K562 (cell line): ENCODE data around the gene PTBP3. TPM values are rescaled to one million over a fixed set of nuclear protein-coding genes. Genes with fewer than 3 reads are reported as not detected.

Experiments
- ATAC-seq: fragments of 200-7000 bp; cut with Tn5 transposase; 3 replicates; pipeline ENCODE4 v1.9.1; 2020; ENCODE audit warnings: moderate library complexity
- BruUV-seq: library from RNA; stranded (reverse); fragments of 400-500 nt; replicated peaks from 2 replicates; lab custom pipeline; 2021; lab: Mats Ljungman, UMichigan
- CTCF ChIA-PET: fragments of 300-600 bp; formaldehyde crosslinking; extraction: SDS; loops from one replicate; lab custom pipeline; 2021; ENCODE audit warnings: low intra/inter-chr PET ratio; lab: Yijun Ruan, JAX
- POLR2A ChIA-PET: fragments of 300-600, 350-650 bp; sonication (Branson Sonifier 250); formaldehyde crosslinking; extraction: SDS; loops from one replicate; lab custom pipeline; 2021; ENCODE audit warnings: antibody characterized with exemption, inconsistent platforms; lab: Yijun Ruan, JAX
- DNase-seq, 4 experiments: peaks; one replicate each; pipeline versions ENCODE4 v3.0.0 to v3.0.0-alpha.2; 2011 to 2018; ENCODE audit warnings: low spot score in 3 of 4, mixed read lengths in 3 of 4; ENCODE audit errors: extremely low read depth in 1 of 4
- FAIRE-seq: peaks from 2 replicates; lab custom pipeline; 2011; peaks lifted over from hg19 to GRCh38; lab: Jason Lieb, UNC
- H2AFZ ChIP-seq: 2 replicates; pipeline ENCODE4 v1.6.0; 2011; ENCODE audit warnings: low read depth, low read length, control low read depth, inconsistent platforms
- H3K27ac ChIP-seq: fragments of 200-600 bp; 3 replicates; pipeline ENCODE4 v1.8.0; 2011; ENCODE audit warnings: low read depth, mild to moderate bottlenecking, control low read depth, inconsistent platforms, low read length, moderate library complexity, mixed read lengths; ENCODE audit errors: extremely low read depth
- H3K27me3 ChIP-seq, 2 experiments: fragments of 300-600 bp in 1 of 2; 2 replicates in 1 of 2; 3 replicates in 1 of 2; pipeline versions ENCODE4 v1.6.0 to v1.8.0; 2011; ENCODE audit warnings: inconsistent platforms in 2 of 2, low read length in 2 of 2, mild to moderate bottlenecking in 1 of 2, mixed read lengths in 1 of 2, moderate library complexity in 1 of 2; ENCODE audit not compliant: control insufficient read depth in 2 of 2, insufficient read depth in 2 of 2
- H3K36me3 ChIP-seq: fragments of 300-600 bp; 3 replicates; pipeline ENCODE4 v1.8.0; 2011; ENCODE audit warnings: mild to moderate bottlenecking, low read length, inconsistent platforms; ENCODE audit not compliant: control insufficient read depth, insufficient read depth
- H3K4me1 ChIP-seq, 2 experiments: fragments of 200-600 bp in 1 of 2; replicated peaks in 1 of 2; 2 replicates in 1 of 2; 3 replicates in 1 of 2; pipeline versions ENCODE4 v1.5.1 to v1.8.0; 2011; ENCODE audit warnings: inconsistent platforms in 2 of 2, low read length in 2 of 2, mild to moderate bottlenecking in 1 of 2, mixed read lengths in 1 of 2, moderate library complexity in 1 of 2; ENCODE audit not compliant: control insufficient read depth in 2 of 2, insufficient read depth in 2 of 2
- H3K4me2 ChIP-seq: 2 replicates; pipeline ENCODE4 v1.6.1; 2011; ENCODE audit warnings: low read length, control low read depth, inconsistent platforms, mixed read lengths; ENCODE audit not compliant: insufficient read depth
- H3K4me3 ChIP-seq: fragments of 200-600 bp; sonication (generic), shearing (Covaris generic); 2 replicates; pipeline ENCODE4 v1.5.1; 2016; ENCODE audit warnings: control low read depth, inconsistent platforms
- H3K79me2 ChIP-seq: fragments of 200-600 bp; 3 replicates; pipeline ENCODE4 v1.8.0; 2011; ENCODE audit warnings: low read length, inconsistent platforms; ENCODE audit not compliant: control insufficient read depth, insufficient read depth
- H3K9ac ChIP-seq, 2 experiments: 2 replicates each; pipeline versions ENCODE4 v1.6.0 to v1.6.1; 2011; ENCODE audit warnings: low read depth in 2 of 2, low read length in 2 of 2, control low read depth in 1 of 2, inconsistent platforms in 1 of 2, mild to moderate bottlenecking in 1 of 2, mixed read lengths in 1 of 2; ENCODE audit not compliant: insufficient read depth in 1 of 2
- H3K9me1 ChIP-seq: one replicate; pipeline ENCODE4 v1.6.0; 2011; ENCODE audit warnings: inconsistent platforms, mild to moderate bottlenecking, low read length, moderate library complexity; ENCODE audit not compliant: control insufficient read depth, insufficient read depth
- H3K9me3 ChIP-seq: replicated peaks from 2 replicates; pipeline ENCODE4 v1.5.1; 2011; ENCODE audit warnings: low read depth, low read length, inconsistent platforms; ENCODE audit not compliant: control insufficient read depth, insufficient read depth
- H4K20me1 ChIP-seq: replicated peaks from 2 replicates; pipeline ENCODE4 v1.6.1; 2011; ENCODE audit warnings: low read length, inconsistent platforms, mixed read lengths; ENCODE audit not compliant: control insufficient read depth, insufficient read depth
- ATF3 ChIP-seq, 2 experiments: fragments of 450-650 bp in 1 of 2; sonication (generic) in 1 of 2; formaldehyde crosslinking in 1 of 2; IDR thresholded peaks in 1 of 2; conservative IDR thresholded peaks in 1 of 2; 2 replicates each; pipeline versions ENCODE4 v1.6.1 to v1.8.1; 2016 to 2023; ENCODE audit warnings: mild to moderate bottlenecking in 2 of 2, moderate library complexity in 2 of 2, inconsistent platforms in 1 of 2, missing genetic modification reagents in 1 of 2
- ATF4 ChIP-seq: fragments of 450-650 bp; formaldehyde crosslinking; IDR thresholded peaks from 2 replicates; pipeline ENCODE4 v1.4.0; 2022; ENCODE audit warnings: mild to moderate bottlenecking, moderate library complexity
- ZNF277 ChIP-seq: fragments of 250-450 bp; sonication (Bioruptor Pico); IDR thresholded peaks from 2 replicates; pipeline ENCODE4 v1.8.0; 2022; ENCODE audit warnings: inconsistent platforms, mild to moderate bottlenecking, moderate library complexity, borderline replicate concordance
- ZNF316 ChIP-seq: fragments of 450-650 bp; IDR thresholded peaks from 2 replicates; pipeline ENCODE4 v1.6.1; 2016
- ZNF41 ChIP-seq: fragments of 250-450 bp; sonication (Bioruptor Pico); conservative IDR thresholded peaks from 2 replicates; pipeline ENCODE4 v1.4.0; 2020; ENCODE audit warnings: mild to moderate bottlenecking
- ZSCAN29 ChIP-seq: fragments of 450-650 bp; IDR thresholded peaks from 2 replicates; pipeline ENCODE4 v1.6.1; 2017
- WGBS: fragments of 100-300 bp; shearing (Covaris generic); methylation state at CpG from one replicate; pipeline ENCODE4 v1.1.6; 2016; ENCODE audit warnings: low coverage, mixed read lengths; ENCODE audit not compliant: insufficient coverage; ENCODE audit errors: missing lambda C conversion rate; 5-methylcytosine and 5-hydroxymethylcytosine counted together
- in situ Hi-C: fragments of 300-500 bp; cut with MboI; formaldehyde crosslinking; loops from 4 replicates; pipeline ENCODE4 v1.15.0; 2018; ENCODE audit warnings: inconsistent platforms, mixed read lengths
- intact Hi-C: fragments of 100-400 bp; cut with micrococcal nuclease; formaldehyde crosslinking; loops from 2 replicates; pipeline ENCODE4 v1.14.2; 2022
- polyA plus RNA-seq, 8 experiments: library from polyadenylated mRNA; depleted of rRNA in 4 of 8; stranded (reverse) in 5 of 8; unstranded in 3 of 8; fragments of >200 nt; fragmentation: Nextera tagmentation in 2 of 8; fragmentation: Illumina TruSeq in 1 of 8; extraction: Ambion mirVana in 2 of 8; extraction: Trizol in 1 of 8; gene quantifications; 2 replicates each; pipeline versions ENCODE4 v1.2.1 to v1.2.3, GENCODE V29; 2011 to 2014; ENCODE audit warnings: inconsistent platforms in 1 of 8, missing spikeins in 1 of 8
- total RNA-seq, 7 experiments: library from RNA; depleted of rRNA in 6 of 7; stranded (reverse); fragments of >200 nt in 6 of 7; fragmentation: Illumina TruSeq in 2 of 7; extraction: Trizol in 2 of 7; gene quantifications; 2 replicates each; pipeline versions ENCODE4 v1.2.1 to v1.2.3, GENCODE V29; 2011 to 2021; ENCODE audit warnings: low replicate concordance in 1 of 7

The PTBP3 gene
- total and polyA plus RNA-seq, 9 of the 15 experiments (the other 6 are each of a cell fraction or from before 2014, with no cell fraction given) = 22.4 to 132 (median 68.0) TPM

GRCh38 chr9:112308588-112308987 is 24.8 kb downstream of the PTBP3 start:
- Histone ChIP-seq H4K20me1 (peaks cover 3% of the 10 kb centered on the region; the same call in 1 of the 2 replicates), H2AFZ (no peak overlapping the region), H3K4me3 (no peak overlapping the region), H3K36me3 (peaks cover 19% of the 10 kb centered on the region; the same call in 2 of the 3 replicates), H3K9ac (no peak overlapping the region), H3K9me1 (no peaks in the 10 kb centered on the region), H3K27ac (no peak overlapping the region), H3K4me1 (peaks cover 13 to 21% of the 10 kb centered on the region in 2 experiments; a peak in 3 of 5 replicates), H3K27me3 (no peaks in the 10 kb centered on the region), H3K9me3 (no peaks in the 10 kb centered on the region), H3K4me2 (no peak overlapping the region), H3K79me2 (peaks cover 94% of the 10 kb centered on the region)
- intact Hi-C loops = no loop called here
- no TSS peak for BruUV-seq
- TF ChIP-seq ZNF277 (CRISPR knock-in tag) (no peak), ZSCAN29 (no peak), ZNF41 (CRISPR knock-in tag) (no peak), ATF4 (CRISPR knock-in tag) (no peak), ATF3 (IDR thresholded peaks at IDR 0.05) (peak; percentile 43; the same call in 1 of the 2 replicates), ATF3 (CRISPR knock-in tag; conservative IDR thresholded peaks at IDR 0.05) (no peak), ZNF316 (peak; percentile 40)
- 79% methylated on average over 5 of the region's 5 CpGs for WGBS
- ChIA-PET POLR2A (interaction anchor here (1.1 to 1.9 kb wide), 2 partner anchors 8 to 13 kb away, joined by 4 to 12 read pairs; no protein-coding TSS in a partner anchor), CTCF (no interaction called here)
- DNase-seq (no peak), ATAC-seq (peak; percentile 30), FAIRE-seq (no peak)
- in situ Hi-C loops = no loop called here
